Measurements from ENCODE around the gene RBM17. TPM values are rescaled to one million over a fixed set of nuclear protein-coding genes. Genes with fewer than 3 reads are reported as not detected.
A peak's percentile ranks its signal among the peaks of the same experiment; 100 is the strongest.

RBM17 gene
- total and polyA plus RNA-seq, 2 of the 13 experiments (the other 11 are each of a cell fraction or from before 2014, with no cell fraction given) = 30.7 to 77.5 TPM

DNA sequence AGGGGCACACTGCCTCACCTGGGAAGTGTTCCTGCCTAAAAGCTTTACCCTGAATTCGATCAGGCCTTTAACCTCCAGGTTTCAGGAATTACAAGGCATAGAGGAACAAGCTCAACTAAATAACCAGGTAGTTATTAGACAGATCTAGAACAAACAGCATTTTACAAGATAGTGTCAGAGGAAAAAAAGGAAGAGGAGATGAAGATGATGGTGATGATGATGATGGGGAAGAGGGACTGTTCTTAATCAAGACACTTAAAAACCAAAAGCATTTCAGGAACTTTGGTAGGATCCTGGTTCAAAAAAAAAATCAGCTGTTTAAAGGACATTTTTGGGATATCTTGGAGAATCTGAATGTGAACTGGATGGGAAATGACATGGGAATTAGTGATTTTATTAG, 11.5 kb downstream of the RBM17 start:
- 96% methylated on average over 1 of the region's 1 CpG for WGBS (ENCODE audit: low lambda C conversion rate)
- FAIRE-seq (no peak), DNase-seq (ENCODE audit: low spot score) (no peak), ATAC-seq (no peak)
- ChIA-PET POLR2A (no interaction called here), CTCF (ENCODE audit: low intra/inter-chr PET ratio, low total read pairs) (no interaction called here)
- H3K4me2 ChIP-seq (ENCODE audit: low read depth, low read length) = no peak overlapping the region
- H3K36me3 ChIP-seq (replicated peaks in 1 of 2; ENCODE audit: control insufficient read depth in 1 of 2, insufficient read depth in 2 of 2, low read length in 2 of 2) = peaks cover 21 to 71% of the 10 kb centered on the region in 2 experiments
- H4K20me1 ChIP-seq (ENCODE audit: insufficient read depth, low read length) = 0 out of 2 replicates have a peak, but pooled peaks cover 7% of the 10 kb centered on the region
- no peak overlapping the region for H2AFZ ChIP-seq (ENCODE audit: low read length)
- intact Hi-C loops (cut with micrococcal nuclease; ENCODE audit: unreplicated experiment) (no loop called here), in situ Hi-C loops (cut with HindIII; ENCODE audit: extremely low pct_ligation_motif_present, low pct_unique_long_range_greater_than_20kb) (no loop called here)
- no peak overlapping the region for H3K9ac ChIP-seq (ENCODE audit: insufficient read depth, low read depth, low read length)
- H3K9me3 ChIP-seq (ENCODE audit: low read length) = no peaks in the 10 kb centered on the region
- peaks cover 8% of the 10 kb centered on the region; the same call in 1 of the 2 replicates for H3K4me1 ChIP-seq (ENCODE audit: insufficient read depth, low read length)
- peaks cover 39% of the 10 kb centered on the region for H3K79me2 ChIP-seq (ENCODE audit: insufficient read depth, low read length)
- no peak overlapping the region for H3K27ac ChIP-seq (ENCODE audit: extremely low read length, insufficient read depth, low read length)
- no peak for TF ChIP-seq CTCF (CRISPR knock-in tag; IDR thresholded peaks at IDR 0.05)
- TF ChIP-seq RBM22 (optimal IDR thresholded peaks at IDR 0.05; ENCODE audit: low read length) = peak; percentile 20
- no peaks in the 10 kb centered on the region for H3K27me3 ChIP-seq (ENCODE audit: control insufficient read depth in 1 of 2, insufficient read depth in 2 of 2, low read length in 2 of 2)
- no TSS peak for BruUV-seq (replicated peaks)
- H3K4me3 ChIP-seq (replicated peaks in 1 of 3; ENCODE audit: insufficient read depth in 1 of 3, low read depth in 2 of 3, low read length in 3 of 3) = no peak overlapping the region

DNA sequence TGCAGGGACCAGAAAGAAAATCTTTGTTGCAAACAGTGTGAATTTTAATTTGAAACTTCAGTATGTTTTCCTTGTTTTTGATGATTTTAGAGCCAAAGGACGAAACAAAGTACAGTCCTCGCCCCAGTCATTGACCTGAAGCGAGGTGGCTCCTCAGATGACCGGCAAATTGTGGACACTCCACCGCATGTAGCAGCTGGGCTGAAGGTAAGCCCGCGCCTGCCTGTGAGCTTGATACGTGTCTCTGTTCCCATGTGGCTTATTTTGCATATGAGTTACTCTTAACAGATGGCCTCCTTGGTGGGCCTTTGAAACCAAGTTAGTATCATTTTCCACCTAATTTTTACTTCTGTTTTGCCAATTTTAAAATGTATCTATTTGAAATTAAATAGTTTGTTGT, 12.3 kb downstream of the RBM17 start:
- H3K9ac ChIP-seq (ENCODE audit: insufficient read depth, low read depth, low read length) = no peak overlapping the region
- H3K4me1 ChIP-seq (ENCODE audit: insufficient read depth, low read length) = peaks cover 8% of the 10 kb centered on the region; the same call in 1 of the 2 replicates
- no peak for FAIRE-seq
- H3K27ac ChIP-seq (ENCODE audit: extremely low read length, insufficient read depth, low read length) = no peak overlapping the region
- intact Hi-C loops (cut with micrococcal nuclease; ENCODE audit: unreplicated experiment) = no loop called here
- in situ Hi-C loops (cut with HindIII; ENCODE audit: extremely low pct_ligation_motif_present, low pct_unique_long_range_greater_than_20kb) = no loop called here
- ATAC-seq = no peak
- no peak overlapping the region for H2AFZ ChIP-seq (ENCODE audit: low read length)
- DNase-seq (ENCODE audit: low spot score) = no peak
- no peak overlapping the region for H3K4me2 ChIP-seq (ENCODE audit: low read depth, low read length)
- WGBS (ENCODE audit: low lambda C conversion rate) = 99% methylated on average over 8 of the region's 8 CpGs
- no peak overlapping the region for H3K4me3 ChIP-seq (replicated peaks in 1 of 3; ENCODE audit: insufficient read depth in 1 of 3, low read depth in 2 of 3, low read length in 3 of 3)
- ChIA-PET POLR2A (no interaction called here), CTCF (ENCODE audit: low intra/inter-chr PET ratio, low total read pairs) (no interaction called here)
- H4K20me1 ChIP-seq (ENCODE audit: insufficient read depth, low read length) = peaks cover 6% of the 10 kb centered on the region; the same call in 1 of the 2 replicates
- no TSS peak for BruUV-seq (replicated peaks)
- no peaks in the 10 kb centered on the region for H3K27me3 ChIP-seq (ENCODE audit: control insufficient read depth in 1 of 2, insufficient read depth in 2 of 2, low read length in 2 of 2)
- H3K79me2 ChIP-seq (ENCODE audit: insufficient read depth, low read length) = peaks cover 30% of the 10 kb centered on the region
- H3K9me3 ChIP-seq (ENCODE audit: low read length) = no peaks in the 10 kb centered on the region
- peaks cover 19 to 74% of the 10 kb centered on the region in 2 experiments for H3K36me3 ChIP-seq (replicated peaks in 1 of 2; ENCODE audit: control insufficient read depth in 1 of 2, insufficient read depth in 2 of 2, low read length in 2 of 2)
- TF ChIP-seq FOXK1 (CRISPR knock-in tag; IDR thresholded peaks at IDR 0.05; ENCODE audit: borderline replicate concordance, low read depth) = no peak
- no peak for TF ChIP-seq SIX4 (CRISPR knock-in tag; IDR thresholded peaks at IDR 0.05)
- no peak for TF ChIP-seq ZC3H4 (CRISPR knock-in tag; IDR thresholded peaks at IDR 0.05; ENCODE audit: borderline replicate concordance)
- TF ChIP-seq ZNF451 (CRISPR knock-in tag; IDR thresholded peaks at IDR 0.05) = no peak
- no peak for TF ChIP-seq ARID3A (IDR thresholded peaks at IDR 0.05; ENCODE audit: low read depth, low read length)
- TF ChIP-seq, protein P1, sequence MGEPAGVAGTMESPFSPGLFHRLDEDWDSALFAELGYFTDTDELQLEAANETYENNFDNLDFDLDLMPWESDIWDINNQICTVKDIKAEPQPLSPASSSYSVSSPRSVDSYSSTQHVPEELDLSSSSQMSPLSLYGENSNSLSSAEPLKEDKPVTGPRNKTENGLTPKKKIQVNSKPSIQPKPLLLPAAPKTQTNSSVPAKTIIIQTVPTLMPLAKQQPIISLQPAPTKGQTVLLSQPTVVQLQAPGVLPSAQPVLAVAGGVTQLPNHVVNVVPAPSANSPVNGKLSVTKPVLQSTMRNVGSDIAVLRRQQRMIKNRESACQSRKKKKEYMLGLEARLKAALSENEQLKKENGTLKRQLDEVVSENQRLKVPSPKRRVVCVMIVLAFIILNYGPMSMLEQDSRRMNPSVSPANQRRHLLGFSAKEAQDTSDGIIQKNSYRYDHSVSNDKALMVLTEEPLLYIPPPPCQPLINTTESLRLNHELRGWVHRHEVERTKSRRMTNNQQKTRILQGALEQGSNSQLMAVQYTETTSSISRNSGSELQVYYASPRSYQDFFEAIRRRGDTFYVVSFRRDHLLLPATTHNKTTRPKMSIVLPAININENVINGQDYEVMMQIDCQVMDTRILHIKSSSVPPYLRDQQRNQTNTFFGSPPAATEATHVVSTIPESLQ (CRISPR knock-in tag; conservative IDR thresholded peaks at IDR 0.05) = no peak
- TF ChIP-seq KAT8 (CRISPR knock-in tag; IDR thresholded peaks at IDR 0.05) = no peak
- no peak for TF ChIP-seq SP1 (IDR thresholded peaks at IDR 0.05)
- TF ChIP-seq SP1 (CRISPR knock-in tag; IDR thresholded peaks at IDR 0.05) = no peak
- no peak for TF ChIP-seq ZNF724P (CRISPR knock-in tag; IDR thresholded peaks at IDR 0.05; ENCODE audit: borderline replicate concordance)
- TF ChIP-seq RBAK (CRISPR knock-in tag; IDR thresholded peaks at IDR 0.05) = no peak
- no peak for TF ChIP-seq JARID2 (CRISPR knock-in tag; IDR thresholded peaks at IDR 0.05; ENCODE audit: insufficient replicate concordance)
- TF ChIP-seq ZNF652 (CRISPR knock-in tag; IDR thresholded peaks at IDR 0.05; ENCODE audit: borderline replicate concordance, low read depth) = no peak

All from HepG2 (cell line).